ENCODE data around the gene OR6C3.

The OR6C3 gene

GRCh38 chr12:55372521-55372920 is 42.0 kb downstream of the OR6C3 start:
- Histone ChIP-seq H2AFZ (no peak overlapping the region), H3K4me3 (ENCODE audit: low read depth, low read length) (no peak overlapping the region), H3K9ac (no peak overlapping the region), H3K27ac (no peak overlapping the region), H3K9me3 (ENCODE audit: control insufficient read depth, low read length) (no peaks in the 10 kb centered on the region), H3K36me3 (ENCODE audit: control insufficient read depth, insufficient read depth, low read length) (no peaks in the 10 kb centered on the region), H3K27me3 (ENCODE audit: control insufficient read depth, insufficient read depth, low read length) (no peaks in the 10 kb centered on the region), H3K4me2 (ENCODE audit: low read length) (no peak overlapping the region), H3K79me2 (no peaks in the 10 kb centered on the region), H3K4me1 (no peaks in the 10 kb centered on the region)
- no peak for TF ChIP-seq CTCF (IDR thresholded peaks at IDR 0.05)

All from parathyroid adenoma (tissue), 2 donors.